Progenitor cell of endocrine pancreas (in vitro differentiated cells): ENCODE measurements around the gene SAMD8. TPM values are rescaled to one million over a fixed set of nuclear protein-coding genes. Genes with fewer than 3 reads are reported as not detected.
A peak's percentile ranks its signal among the peaks of the same experiment; 100 is the strongest.

Experiments
- DNase-seq: peaks from one replicate; pipeline ENCODE4 v3.0.0; 2021; ENCODE audit warnings: low spot score; ENCODE audit not compliant: unreplicated experiment
- H3K27ac Mint-ChIP-seq: 2 replicates; pipeline ENCODE4 v1.8.0; 2021; ENCODE audit warnings: mild to moderate bottlenecking, moderate library complexity, mixed read lengths
- H3K27me3 Mint-ChIP-seq: 2 replicates; pipeline ENCODE4 v1.8.0; 2021; ENCODE audit warnings: mixed read lengths
- H3K36me3 Mint-ChIP-seq: 2 replicates; pipeline ENCODE4 v1.8.0; 2022; ENCODE audit warnings: mixed read lengths; ENCODE audit not compliant: insufficient read depth
- H3K4me1 Mint-ChIP-seq: 2 replicates; pipeline ENCODE4 v1.8.0; 2021; ENCODE audit warnings: low read depth, mixed read lengths
- H3K4me3 Mint-ChIP-seq: 2 replicates; pipeline ENCODE4 v1.8.0; 2021; ENCODE audit warnings: low read depth, mild to moderate bottlenecking, moderate library complexity, mixed read lengths
- H3K9me3 Mint-ChIP-seq: 2 replicates; pipeline ENCODE4 v1.8.0; 2021; ENCODE audit warnings: low read depth, mixed read lengths
- total RNA-seq: library from RNA; stranded (reverse); gene quantifications from 2 replicates; pipeline ENCODE4 v1.2.1, GENCODE V29; 2021
- TF ChIP-seq, protein P1 (sequence below): fragments of 200-600 bp; sonication (generic); IDR thresholded peaks from one replicate; pipeline ENCODE4 v1.5.0; 2021; ENCODE audit warnings: antibody characterized with exemption, mild to moderate bottlenecking; ENCODE audit not compliant: unreplicated experiment

Gene SAMD8
- total RNA-seq, 1 donor from 2014 or later: 17.4 TPM

DNA sequence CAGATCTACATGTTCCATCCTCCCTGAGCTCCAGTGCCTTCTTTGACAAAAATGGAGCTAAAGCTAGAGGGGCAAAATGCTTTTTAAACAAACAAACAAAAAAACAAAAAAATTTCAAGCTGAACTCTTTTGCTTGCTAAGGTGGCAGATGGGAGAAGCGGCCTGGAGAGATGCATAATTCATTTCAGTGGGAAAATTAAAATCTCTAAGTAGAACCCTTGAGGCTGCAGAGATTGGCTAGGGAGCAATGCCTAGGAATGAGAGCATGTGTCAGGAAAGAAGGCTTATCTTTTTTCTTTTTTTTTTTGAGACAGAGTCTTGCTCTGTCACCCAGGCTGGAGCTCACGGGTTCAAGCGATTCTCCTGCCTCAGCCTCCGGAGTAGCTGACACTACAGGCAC is 46.4 kb upstream of the SAMD8 start:
- no peaks in the 10 kb centered on the region for H3K4me1 Mint-ChIP-seq
- no peak for DNase-seq
- no peaks in the 10 kb centered on the region for H3K9me3 Mint-ChIP-seq
- H3K27me3 Mint-ChIP-seq: peaks cover 12% of the 10 kb centered on the region
- H3K27ac Mint-ChIP-seq: no peak overlapping the region
- TF ChIP-seq, protein P1, sequence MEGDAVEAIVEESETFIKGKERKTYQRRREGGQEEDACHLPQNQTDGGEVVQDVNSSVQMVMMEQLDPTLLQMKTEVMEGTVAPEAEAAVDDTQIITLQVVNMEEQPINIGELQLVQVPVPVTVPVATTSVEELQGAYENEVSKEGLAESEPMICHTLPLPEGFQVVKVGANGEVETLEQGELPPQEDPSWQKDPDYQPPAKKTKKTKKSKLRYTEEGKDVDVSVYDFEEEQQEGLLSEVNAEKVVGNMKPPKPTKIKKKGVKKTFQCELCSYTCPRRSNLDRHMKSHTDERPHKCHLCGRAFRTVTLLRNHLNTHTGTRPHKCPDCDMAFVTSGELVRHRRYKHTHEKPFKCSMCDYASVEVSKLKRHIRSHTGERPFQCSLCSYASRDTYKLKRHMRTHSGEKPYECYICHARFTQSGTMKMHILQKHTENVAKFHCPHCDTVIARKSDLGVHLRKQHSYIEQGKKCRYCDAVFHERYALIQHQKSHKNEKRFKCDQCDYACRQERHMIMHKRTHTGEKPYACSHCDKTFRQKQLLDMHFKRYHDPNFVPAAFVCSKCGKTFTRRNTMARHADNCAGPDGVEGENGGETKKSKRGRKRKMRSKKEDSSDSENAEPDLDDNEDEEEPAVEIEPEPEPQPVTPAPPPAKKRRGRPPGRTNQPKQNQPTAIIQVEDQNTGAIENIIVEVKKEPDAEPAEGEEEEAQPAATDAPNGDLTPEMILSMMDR: no peak
- no peak overlapping the region for H3K4me3 Mint-ChIP-seq
- H3K36me3 Mint-ChIP-seq: no peaks in the 10 kb centered on the region

DNA sequence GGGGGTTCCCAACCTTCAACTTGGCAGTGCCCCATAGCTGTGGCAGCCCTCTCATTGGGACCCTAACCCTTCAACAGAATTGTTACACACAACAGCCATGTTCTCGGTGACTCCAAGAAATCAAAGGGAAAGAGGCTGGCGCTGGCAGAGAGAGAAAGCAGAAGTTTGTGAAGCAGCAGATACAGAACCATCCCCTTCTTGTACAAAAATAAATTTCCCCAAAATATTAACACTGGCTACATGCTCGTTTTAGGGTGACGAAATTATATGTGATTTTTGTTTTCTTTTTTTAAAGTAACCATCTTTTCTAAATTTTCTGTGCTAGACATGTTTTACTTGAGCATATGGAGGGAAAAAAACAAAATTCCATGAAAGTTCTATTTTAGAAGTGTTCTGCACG is 45.2 kb upstream of the SAMD8 start:
- TF ChIP-seq, protein P1: no peak
- no peak for DNase-seq
- Mint-ChIP-seq H3K36me3 (no peaks in the 10 kb centered on the region), H3K27me3 (peaks cover 8% of the 10 kb centered on the region), H3K27ac (no peak overlapping the region), H3K9me3 (no peaks in the 10 kb centered on the region), H3K4me3 (no peak overlapping the region), H3K4me1 (no peaks in the 10 kb centered on the region)

DNA sequence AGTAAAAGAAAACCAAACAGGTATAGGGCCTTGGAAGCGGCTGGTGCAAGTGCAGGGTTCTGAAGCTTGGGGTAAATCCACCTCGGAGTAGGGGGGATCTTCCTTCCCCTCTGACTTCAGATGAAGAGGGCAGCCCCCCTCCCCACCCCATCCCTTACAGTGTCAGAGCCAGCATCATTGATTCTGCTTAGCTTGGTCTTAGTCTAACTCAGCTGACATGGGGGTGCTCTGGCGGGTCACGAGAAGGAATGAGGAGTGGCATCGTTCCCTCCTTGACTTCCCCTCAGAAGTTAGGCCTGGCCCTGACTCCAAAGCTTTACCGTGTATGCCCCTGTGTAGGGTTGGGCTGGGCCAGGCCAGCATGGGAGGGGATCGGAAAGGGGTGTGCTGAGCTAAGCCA is 44.2 kb upstream of the SAMD8 start:
- Mint-ChIP-seq H3K4me1 (no peaks in the 10 kb centered on the region), H3K9me3 (no peaks in the 10 kb centered on the region), H3K36me3 (no peaks in the 10 kb centered on the region), H3K27me3 (peaks cover under 1% of the 10 kb centered on the region), H3K4me3 (no peak overlapping the region), H3K27ac (no peak overlapping the region)
- TF ChIP-seq, protein P1: no peak
- no peak for DNase-seq

GRCh38 chr10:75068523-75068922 is 42.9 kb upstream of the SAMD8 start:
- Mint-ChIP-seq H3K4me3 (no peak overlapping the region), H3K27ac (no peak overlapping the region), H3K36me3 (no peaks in the 10 kb centered on the region), H3K9me3 (no peaks in the 10 kb centered on the region), H3K4me1 (no peaks in the 10 kb centered on the region), H3K27me3 (no peaks in the 10 kb centered on the region)
- DNase-seq: no peak
- TF ChIP-seq, protein P1: no peak

- H3K27me3 Mint-ChIP-seq: no peaks in the 10 kb centered on the region
- no peak for DNase-seq
- H3K27ac Mint-ChIP-seq: peak overlapping the region; percentile 64
- peaks cover 7% of the 10 kb centered on the region for H3K4me1 Mint-ChIP-seq
- TF ChIP-seq, protein P1: no peak
- no peaks in the 10 kb centered on the region for H3K9me3 Mint-ChIP-seq
- H3K36me3 Mint-ChIP-seq: no peaks in the 10 kb centered on the region
- H3K4me3 Mint-ChIP-seq: no peak overlapping the region
Measured at GRCh38 chr10:75070476-75070875, 41.0 kb upstream of the SAMD8 start.
